GM12892 (cell line): ENCODE measurements around the gene GRPEL1.

Experiments used
- POLR2A ChIP-seq: IDR thresholded peaks from 2 replicates; pipeline ENCODE4 v1.6.1; 2011; ENCODE audit warnings: low read depth, low read length, control low read depth
- POLR2AphosphoS5 ChIP-seq: IDR thresholded peaks from 2 replicates; pipeline ENCODE4 v1.6.1; 2011; ENCODE audit warnings: low read depth, low read length, control low read depth

DNA sequence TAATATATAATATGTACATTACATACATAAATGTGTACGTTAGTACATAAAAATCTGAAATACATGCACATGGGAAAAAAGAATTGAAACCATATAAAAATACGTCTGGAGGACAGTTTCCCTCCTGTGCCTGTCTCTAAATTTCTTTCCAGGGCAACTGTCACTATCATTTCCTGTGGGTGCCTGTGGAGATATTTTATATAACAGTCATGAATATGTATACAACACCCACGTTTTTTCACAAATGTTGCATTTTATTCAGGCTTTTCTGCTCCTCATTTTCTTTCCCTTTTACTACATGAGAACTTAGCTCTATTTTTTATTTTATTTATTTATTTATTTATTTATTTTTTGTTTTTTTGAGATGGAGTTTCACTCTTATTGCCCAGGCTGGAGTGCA lies 24.2 kb upstream of the GRPEL1 start:
- TF ChIP-seq POLR2A (no peak), POLR2AphosphoS5 (no peak)
